HepG2 (cell line): Measurements from ENCODE around the gene SNX21. TPM values are rescaled to one million over a fixed set of nuclear protein-coding genes. Genes with fewer than 3 reads are reported as not detected.
A peak's percentile ranks its signal among the peaks of the same experiment; 100 is the strongest.

Experiments
- ATAC-seq: fragments of 200-7000 bp; cut with Tn5 transposase; 3 replicates; pipeline ENCODE4 v1.9.1; 2020; ENCODE audit warnings: mild to moderate bottlenecking, moderate library complexity
- BruUV-seq: library from RNA; stranded (reverse); fragments of 400-500 nt; replicated peaks from 2 replicates; lab custom pipeline; 2021; lab: Mats Ljungman, UMichigan
- CTCF ChIA-PET: fragments of 300-600 bp; formaldehyde crosslinking; extraction: SDS; loops from one replicate; lab custom pipeline; 2021; ENCODE audit warnings: low total read pairs, inconsistent platforms, low intra/inter-chr PET ratio; lab: Yijun Ruan, JAX
- POLR2A ChIA-PET: fragments of 350-600 bp; sonication (Branson Sonifier 250); formaldehyde crosslinking; loops from one replicate; lab custom pipeline; 2020; ENCODE audit warnings: antibody characterized with exemption, inconsistent platforms; lab: Yijun Ruan, JAX
- DNase-seq: peaks from one replicate; pipeline ENCODE4 v3.0.0-alpha.2; 2015; ENCODE audit warnings: low spot score
- FAIRE-seq: peaks from 3 replicates; lab custom pipeline; 2011; peaks lifted over from hg19 to GRCh38; lab: Jason Lieb, UNC
- H2AFZ ChIP-seq: one replicate; pipeline ENCODE4 v1.6.1; 2011; ENCODE audit warnings: low read length, inconsistent platforms
- H3K27ac ChIP-seq: fragments of 300-600 bp; 3 replicates; pipeline ENCODE4 v1.8.0; 2011; ENCODE audit warnings: mixed run types, mild to moderate bottlenecking, mixed read lengths, low read length, inconsistent platforms; ENCODE audit not compliant: insufficient read depth; ENCODE audit errors: extremely low read length
- H3K27me3 ChIP-seq, 2 experiments: fragments of 200-600 bp in 1 of 2; 2 replicates in 1 of 2; 3 replicates in 1 of 2; pipeline versions ENCODE4 v1.6.0 to v1.8.0; 2011; ENCODE audit warnings: low read length in 2 of 2, mild to moderate bottlenecking in 2 of 2, moderate library complexity in 2 of 2, inconsistent platforms in 1 of 2; ENCODE audit not compliant: insufficient read depth in 2 of 2, control insufficient read depth in 1 of 2
- H3K36me3 ChIP-seq, 2 experiments: fragments of 200-600 bp in 1 of 2; replicated peaks in 1 of 2; 2 replicates in 1 of 2; 3 replicates in 1 of 2; pipeline versions ENCODE4 v1.5.1 to v1.8.0; 2011; ENCODE audit warnings: low read length in 2 of 2, inconsistent platforms in 1 of 2; ENCODE audit not compliant: insufficient read depth in 2 of 2, control insufficient read depth in 1 of 2
- H3K4me1 ChIP-seq: 2 replicates; pipeline ENCODE4 v1.5.1; 2012; ENCODE audit warnings: low read length, inconsistent platforms; ENCODE audit not compliant: insufficient read depth
- H3K4me2 ChIP-seq: 2 replicates; pipeline ENCODE4 v1.6.0; 2011; ENCODE audit warnings: low read depth, low read length, inconsistent platforms
- H3K4me3 ChIP-seq, 3 experiments: fragments of 200-600 bp in 1 of 3; sonication (generic), shearing (Covaris generic) in 1 of 3; replicated peaks in 1 of 3; 2 replicates each; pipeline ENCODE4 v1.5.1; 2011 to 2016; ENCODE audit warnings: low read length in 3 of 3, inconsistent platforms in 2 of 3, low read depth in 2 of 3, mild to moderate bottlenecking in 2 of 3, control low read depth in 1 of 3, mixed read lengths in 1 of 3; ENCODE audit not compliant: insufficient read depth in 1 of 3
- H3K79me2 ChIP-seq: one replicate; pipeline ENCODE4 v1.6.1; 2011; ENCODE audit warnings: low read length, inconsistent platforms; ENCODE audit not compliant: insufficient read depth
- H3K9ac ChIP-seq: 2 replicates; pipeline ENCODE4 v1.6.0; 2011; ENCODE audit warnings: mild to moderate bottlenecking, low read depth, low read length, inconsistent platforms; ENCODE audit not compliant: insufficient read depth
- H3K9me3 ChIP-seq: 2 replicates; pipeline ENCODE4 v1.5.1; 2012; ENCODE audit warnings: mild to moderate bottlenecking, low read length
- H4K20me1 ChIP-seq: 2 replicates; pipeline ENCODE4 v1.6.0; 2011; ENCODE audit warnings: inconsistent platforms, mild to moderate bottlenecking, low read length, moderate library complexity; ENCODE audit not compliant: insufficient read depth
- CHD2 ChIP-seq: IDR thresholded peaks from 2 replicates; pipeline ENCODE4 v1.6.1; 2011; ENCODE audit warnings: low read depth, low read length, improper control_type of control experiment
- HMG20B ChIP-seq: conservative IDR thresholded peaks from 2 replicates; pipeline ENCODE4 v1.6.1; 2016; ENCODE audit warnings: missing genetic modification reagents, missing compliant biosample characterization
- MLLT10 ChIP-seq: sonication (generic); formaldehyde crosslinking; IDR thresholded peaks from 2 replicates; pipeline ENCODE4 v1.4.0; 2020; ENCODE audit warnings: missing genetic modification reagents
- MYC ChIP-seq: sonication (generic); formaldehyde crosslinking; IDR thresholded peaks from 2 replicates; pipeline ENCODE4 v1.9.0; 2021; ENCODE audit warnings: missing genetic modification reagents, borderline replicate concordance
- ONECUT2 ChIP-seq: sonication (generic); formaldehyde crosslinking; IDR thresholded peaks from 2 replicates; pipeline ENCODE4 v1.4.0; 2020; ENCODE audit warnings: missing genetic modification reagents
- PAX8 ChIP-seq: sonication (generic); formaldehyde crosslinking; IDR thresholded peaks from 2 replicates; pipeline ENCODE4 v1.8.0; 2022; ENCODE audit warnings: mild to moderate bottlenecking, missing genetic modification reagents, borderline replicate concordance
- PHF21A ChIP-seq: sonication (generic); formaldehyde crosslinking; IDR thresholded peaks from 2 replicates; pipeline ENCODE4 v1.5.0; 2020; ENCODE audit warnings: mild to moderate bottlenecking, missing genetic modification reagents
- REXO4 ChIP-seq: sonication (generic); formaldehyde crosslinking; IDR thresholded peaks from 2 replicates; pipeline ENCODE4 v1.8.0; 2022; ENCODE audit warnings: missing genetic modification reagents, mild to moderate bottlenecking, borderline replicate concordance
- TBX2 ChIP-seq: sonication (generic); formaldehyde crosslinking; IDR thresholded peaks from 2 replicates; pipeline ENCODE4 v1.5.0; 2020; ENCODE audit warnings: missing genetic modification reagents, mild to moderate bottlenecking, borderline replicate concordance
- ZNF274 ChIP-seq: sonication (generic); formaldehyde crosslinking; IDR thresholded peaks from 2 replicates; pipeline ENCODE4 v1.5.1; 2020; ENCODE audit warnings: mild to moderate bottlenecking, missing genetic modification reagents
- ZNF878 ChIP-seq: sonication (generic); formaldehyde crosslinking; IDR thresholded peaks from 2 replicates; pipeline ENCODE4 v1.8.1; 2023; ENCODE audit warnings: mild to moderate bottlenecking, missing genetic modification reagents, moderate library complexity
- ZSCAN31 ChIP-seq: sonication (generic); formaldehyde crosslinking; IDR thresholded peaks from 2 replicates; pipeline ENCODE4 v1.5.0; 2020; ENCODE audit warnings: low read depth, mild to moderate bottlenecking, missing genetic modification reagents
- WGBS: methylation state at CpG from one replicate; pipeline ENCODE4 v1.1.6; 2017; ENCODE audit warnings: low lambda C conversion rate; 5-methylcytosine and 5-hydroxymethylcytosine counted together
- in situ Hi-C: cut with HindIII; loops from 2 replicates; pipeline ENCODE4 v1.10.0; 2017; ENCODE audit warnings: low pct_unique_long_range_greater_than_20kb; ENCODE audit not compliant: extremely low pct_ligation_motif_present
- intact Hi-C: fragments of 100-400 bp; cut with micrococcal nuclease; formaldehyde crosslinking; loops from one replicate; pipeline ENCODE4 v1.10.0; 2022; ENCODE audit not compliant: unreplicated experiment
- polyA plus RNA-seq, 8 experiments: library from polyadenylated mRNA; depleted of rRNA in 3 of 8; stranded (reverse) in 7 of 8; unstranded in 1 of 8; fragments of >200 nt; fragmentation: Illumina TruSeq in 4 of 8; extraction: Trizol in 4 of 8; gene quantifications; 2 replicates each; pipeline versions ENCODE4 v1.2.1 to v1.2.3, GENCODE V29; 2011 to 2016; ENCODE audit warnings: low read depth in 4 of 8, missing spikeins in 1 of 8, mixed read lengths in 1 of 8; ENCODE audit not compliant: insufficient read depth in 1 of 8
- total RNA-seq, 5 experiments: library from RNA; depleted of rRNA; stranded (reverse); fragments of >200 nt; fragmentation: Illumina TruSeq; extraction: Trizol; gene quantifications; 2 replicates each; pipeline ENCODE4 v1.2.3, GENCODE V29; 2016; ENCODE audit warnings: low read depth in 1 of 5
- TF ChIP-seq, protein P1 (sequence below): sonication (generic); formaldehyde crosslinking; IDR thresholded peaks from 2 replicates; pipeline ENCODE4 v1.4.0; 2020; ENCODE audit warnings: missing genetic modification reagents
- TF ChIP-seq, protein P2 (sequence below): sonication (generic); formaldehyde crosslinking; IDR thresholded peaks from 2 replicates; pipeline ENCODE4 v1.8.1; 2023; ENCODE audit warnings: mild to moderate bottlenecking, missing genetic modification reagents
- TF ChIP-seq, protein P3 (sequence below): fragments of 450-650 bp; IDR thresholded peaks from 2 replicates; pipeline ENCODE4 v1.6.1; 2017
- TF ChIP-seq, protein P4 (sequence below): sonication (generic); formaldehyde crosslinking; IDR thresholded peaks from 2 replicates; pipeline ENCODE4 v1.8.0; 2022; ENCODE audit warnings: missing genetic modification reagents, mild to moderate bottlenecking, moderate library complexity, borderline replicate concordance

SNX21 gene
- total and polyA plus RNA-seq, 2 of the 13 experiments (the other 11 are each of a cell fraction or from before 2014, with no cell fraction given), result 7.7 to 12.8 TPM

DNA sequence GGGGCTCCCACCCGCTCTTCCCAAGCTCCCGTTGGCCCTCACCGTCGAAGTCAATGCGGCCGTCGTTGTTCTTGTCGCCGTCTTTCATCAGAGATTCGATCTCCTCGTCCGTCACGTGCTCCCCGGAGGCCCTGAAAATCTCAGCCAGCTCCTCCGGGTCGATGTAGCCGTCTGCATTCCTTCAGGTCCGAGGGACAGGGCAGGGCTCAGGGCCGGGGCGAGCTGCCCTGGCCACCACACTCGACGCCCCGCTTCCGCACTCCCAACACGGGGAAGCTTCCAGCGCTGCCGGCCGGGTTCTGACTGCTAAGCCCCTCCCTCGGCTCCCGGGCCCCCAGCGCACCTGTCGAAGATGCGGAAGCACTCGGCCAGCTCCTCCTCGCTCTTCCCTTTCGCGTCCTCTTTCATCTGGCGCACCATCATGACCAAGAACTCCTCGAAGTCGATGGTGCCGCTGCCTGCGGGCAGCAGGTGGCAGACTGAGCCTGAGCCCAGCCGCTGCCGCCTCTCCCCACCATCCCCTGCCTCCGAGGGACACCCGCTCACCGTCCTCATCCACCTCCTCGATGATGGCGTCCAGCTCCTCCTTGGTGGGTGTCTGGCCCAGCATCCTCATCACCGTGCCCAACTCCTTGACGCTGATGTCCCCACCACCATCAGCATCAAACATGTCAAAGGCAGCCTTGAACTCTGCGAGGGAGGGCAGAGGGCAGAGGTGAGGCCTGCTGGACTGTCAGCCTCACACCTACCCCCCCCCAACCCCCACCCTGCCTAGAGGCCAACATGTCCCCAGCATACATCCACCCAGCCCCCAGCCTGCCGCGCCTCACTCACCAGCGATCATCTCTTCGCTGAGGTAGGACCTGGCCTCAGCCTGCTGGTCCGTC, 9.4 kb upstream of the SNX21 start:
- Histone ChIP-seq H3K36me3 (no peaks in the 10 kb centered on the region), H3K9ac (no peak overlapping the region), H3K4me1 (peaks cover 61% of the 10 kb centered on the region), H3K27ac (no peak overlapping the region), H3K79me2 (no peaks in the 10 kb centered on the region), H3K4me2 (peak overlapping the region; percentile 56), H3K4me3 (peak overlapping the region in 1 of 3 experiments; percentile 28; a peak in 1 of 6 replicates), H4K20me1 (no peaks in the 10 kb centered on the region), H3K27me3 (no peaks in the 10 kb centered on the region), H2AFZ (no peak overlapping the region), H3K9me3 (no peaks in the 10 kb centered on the region)
- DNase-seq (peak; percentile 51), ATAC-seq (peak; percentile 71), FAIRE-seq (peak; percentile 39)
- POLR2A ChIA-PET, result interaction anchor here (0.8 to 1.7 kb wide), 4 partner anchors 9 to 146 kb away, joined by 3 to 6 read pairs (median 4); partner anchors contain the start of gene SNX21
- in situ Hi-C loops, result no loop called here
- CTCF ChIA-PET, result interaction anchor here (0.7 to 2.4 kb wide), 3 partner anchors 9 to 139 kb away, joined by 3 to 15 read pairs (median 4); partner anchors contain the start of genes CTSA, NEURL2 and SNX21
- no TSS peak for BruUV-seq
- 60% methylated on average over 57 of the region's 57 CpGs for WGBS
- intact Hi-C loops, result loop anchor here (2.0 kb wide), 1 partner anchor 139 kb away; no protein-coding TSS in a partner anchor
- TF ChIP-seq HMG20B (CRISPR knock-in tag) (no peak), PAX8 (CRISPR knock-in tag) (no peak), MLLT10 (no peak), REXO4 (CRISPR knock-in tag) (no peak), ZNF878 (CRISPR knock-in tag) (no peak), ZNF274 (0 out of 2 replicates have a peak, but pooled peaks have one; percentile 52), ONECUT2 (CRISPR knock-in tag) (no peak), PHF21A (CRISPR knock-in tag) (no peak), MYC (CRISPR knock-in tag) (0 out of 2 replicates have a peak, but pooled peaks have one; percentile 32), CHD2 (no peak), TBX2 (CRISPR knock-in tag) (no peak), ZSCAN31 (no peak)
- TF ChIP-seq, protein P1, sequence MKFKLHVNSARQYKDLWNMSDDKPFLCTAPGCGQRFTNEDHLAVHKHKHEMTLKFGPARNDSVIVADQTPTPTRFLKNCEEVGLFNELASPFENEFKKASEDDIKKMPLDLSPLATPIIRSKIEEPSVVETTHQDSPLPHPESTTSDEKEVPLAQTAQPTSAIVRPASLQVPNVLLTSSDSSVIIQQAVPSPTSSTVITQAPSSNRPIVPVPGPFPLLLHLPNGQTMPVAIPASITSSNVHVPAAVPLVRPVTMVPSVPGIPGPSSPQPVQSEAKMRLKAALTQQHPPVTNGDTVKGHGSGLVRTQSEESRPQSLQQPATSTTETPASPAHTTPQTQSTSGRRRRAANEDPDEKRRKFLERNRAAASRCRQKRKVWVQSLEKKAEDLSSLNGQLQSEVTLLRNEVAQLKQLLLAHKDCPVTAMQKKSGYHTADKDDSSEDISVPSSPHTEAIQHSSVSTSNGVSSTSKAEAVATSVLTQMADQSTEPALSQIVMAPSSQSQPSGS, result 0 out of 2 replicates have a peak, but pooled peaks have one; percentile 43
- TF ChIP-seq, protein P2, sequence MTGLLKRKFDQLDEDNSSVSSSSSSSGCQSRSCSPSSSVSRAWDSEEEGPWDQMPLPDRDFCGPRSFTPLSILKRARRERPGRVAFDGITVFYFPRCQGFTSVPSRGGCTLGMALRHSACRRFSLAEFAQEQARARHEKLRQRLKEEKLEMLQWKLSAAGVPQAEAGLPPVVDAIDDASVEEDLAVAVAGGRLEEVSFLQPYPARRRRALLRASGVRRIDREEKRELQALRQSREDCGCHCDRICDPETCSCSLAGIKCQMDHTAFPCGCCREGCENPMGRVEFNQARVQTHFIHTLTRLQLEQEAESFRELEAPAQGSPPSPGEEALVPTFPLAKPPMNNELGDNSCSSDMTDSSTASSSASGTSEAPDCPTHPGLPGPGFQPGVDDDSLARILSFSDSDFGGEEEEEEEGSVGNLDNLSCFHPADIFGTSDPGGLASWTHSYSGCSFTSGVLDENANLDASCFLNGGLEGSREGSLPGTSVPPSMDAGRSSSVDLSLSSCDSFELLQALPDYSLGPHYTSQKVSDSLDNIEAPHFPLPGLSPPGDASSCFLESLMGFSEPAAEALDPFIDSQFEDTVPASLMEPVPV (CRISPR knock-in tag), result no peak
- TF ChIP-seq, protein P3, sequence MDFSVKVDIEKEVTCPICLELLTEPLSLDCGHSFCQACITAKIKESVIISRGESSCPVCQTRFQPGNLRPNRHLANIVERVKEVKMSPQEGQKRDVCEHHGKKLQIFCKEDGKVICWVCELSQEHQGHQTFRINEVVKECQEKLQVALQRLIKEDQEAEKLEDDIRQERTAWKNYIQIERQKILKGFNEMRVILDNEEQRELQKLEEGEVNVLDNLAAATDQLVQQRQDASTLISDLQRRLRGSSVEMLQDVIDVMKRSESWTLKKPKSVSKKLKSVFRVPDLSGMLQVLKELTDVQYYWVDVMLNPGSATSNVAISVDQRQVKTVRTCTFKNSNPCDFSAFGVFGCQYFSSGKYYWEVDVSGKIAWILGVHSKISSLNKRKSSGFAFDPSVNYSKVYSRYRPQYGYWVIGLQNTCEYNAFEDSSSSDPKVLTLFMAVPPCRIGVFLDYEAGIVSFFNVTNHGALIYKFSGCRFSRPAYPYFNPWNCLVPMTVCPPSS, result no peak
- TF ChIP-seq, protein P4, sequence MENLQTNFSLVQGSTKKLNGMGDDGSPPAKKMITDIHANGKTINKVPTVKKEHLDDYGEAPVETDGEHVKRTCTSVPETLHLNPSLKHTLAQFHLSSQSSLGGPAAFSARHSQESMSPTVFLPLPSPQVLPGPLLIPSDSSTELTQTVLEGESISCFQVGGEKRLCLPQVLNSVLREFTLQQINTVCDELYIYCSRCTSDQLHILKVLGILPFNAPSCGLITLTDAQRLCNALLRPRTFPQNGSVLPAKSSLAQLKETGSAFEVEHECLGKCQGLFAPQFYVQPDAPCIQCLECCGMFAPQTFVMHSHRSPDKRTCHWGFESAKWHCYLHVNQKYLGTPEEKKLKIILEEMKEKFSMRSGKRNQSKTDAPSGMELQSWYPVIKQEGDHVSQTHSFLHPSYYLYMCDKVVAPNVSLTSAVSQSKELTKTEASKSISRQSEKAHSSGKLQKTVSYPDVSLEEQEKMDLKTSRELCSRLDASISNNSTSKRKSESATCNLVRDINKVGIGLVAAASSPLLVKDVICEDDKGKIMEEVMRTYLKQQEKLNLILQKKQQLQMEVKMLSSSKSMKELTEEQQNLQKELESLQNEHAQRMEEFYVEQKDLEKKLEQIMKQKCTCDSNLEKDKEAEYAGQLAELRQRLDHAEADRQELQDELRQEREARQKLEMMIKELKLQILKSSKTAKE, result peak; percentile 50; the same call in 1 of the 2 replicates
